HG03432 (cell line): Measurements from ENCODE around the gene SH3RF1.
"Not testable (repeated sequence)": the region's sequence is repeated elsewhere in the genome, so short reads cannot be mapped to it uniquely, and the experiment has no call there.

Experiments used
- ATAC-seq: cut with Tn5 transposase; IDR thresholded peaks from one replicate; pipeline ENCODE4 v1.9.1; 2021; ENCODE audit warnings: mild to moderate bottlenecking, moderate library complexity; ENCODE audit not compliant: unreplicated experiment

The SH3RF1 gene

GRCh38 chr4:169229571-169230028 is 41.2 kb downstream of the SH3RF1 start:
- no peak for ATAC-seq

GRCh38 chr4:169228076-169228475 is 42.7 kb downstream of the SH3RF1 start:
- no peak for ATAC-seq

GRCh38 chr4:169226565-169226964 is 44.2 kb downstream of the SH3RF1 start:
- ATAC-seq: no peak

GRCh38 chr4:169225812-169226211 is 44.9 kb downstream of the SH3RF1 start:
- ATAC-seq: peak; percentile 56

GRCh38 chr4:169225058-169225751 is 45.6 kb downstream of the SH3RF1 start:
- peak; percentile 80 for ATAC-seq

GRCh38 chr4:169222761-169223160 is 48.0 kb downstream of the SH3RF1 start:
- no peak for ATAC-seq

GRCh38 chr4:169221662-169222061 is 49.1 kb downstream of the SH3RF1 start:
- ATAC-seq: no peak

GRCh38 chr4:169220854-169221411 is 49.8 kb downstream of the SH3RF1 start:
- no peak for ATAC-seq

- ATAC-seq: no peak
Measured at GRCh38 chr4:169220447-169220846, 50.3 kb downstream of the SH3RF1 start.

GRCh38 chr4:169219440-169219839 is 51.3 kb downstream of the SH3RF1 start:
- no peak for ATAC-seq

GRCh38 chr4:169215656-169216055 is 55.1 kb downstream of the SH3RF1 start:
- ATAC-seq: peak; percentile 60

- no peak for ATAC-seq
Measured at GRCh38 chr4:169212981-169213380, 57.8 kb downstream of the SH3RF1 start.

- peak; percentile 92 for ATAC-seq
Measured at GRCh38 chr4:169210504-169211118, 60.1 kb downstream of the SH3RF1 start.

GRCh38 chr4:169209388-169209883 is 61.3 kb downstream of the SH3RF1 start:
- no peak for ATAC-seq

- no peak for ATAC-seq
Measured at GRCh38 chr4:169208516-169208915, 62.2 kb downstream of the SH3RF1 start.

- ATAC-seq: no peak
Measured at GRCh38 chr4:169208090-169208455, 62.7 kb downstream of the SH3RF1 start.

- no peak for ATAC-seq
Measured at GRCh38 chr4:169207436-169208089, 63.2 kb downstream of the SH3RF1 start.

GRCh38 chr4:169205744-169206080 is 65.0 kb downstream of the SH3RF1 start:
- no peak for ATAC-seq

- no peak for ATAC-seq
Measured at GRCh38 chr4:169205075-169205743, 65.5 kb downstream of the SH3RF1 start.

- ATAC-seq: no peak
Measured at GRCh38 chr4:169203891-169204290, 66.9 kb downstream of the SH3RF1 start.

GRCh38 chr4:169203278-169203677 is 67.5 kb downstream of the SH3RF1 start:
- not testable (repeated sequence) for ATAC-seq
